WERI-Rb-1 (cell line): ENCODE data around the gene TERF2IP.
A peak's percentile ranks its signal among the peaks of the same experiment; 100 is the strongest.

Experiments used
- DNase-seq: peaks from one replicate; pipeline ENCODE4 v3.0.0-alpha.2; 2020
- H3K27ac ChIP-seq: fragments of 250-450 bp; sonication (Bioruptor Pico); 2 replicates; pipeline ENCODE4 v1.5.1; 2020; ENCODE audit warnings: mild to moderate bottlenecking, moderate library complexity
- H3K27me3 ChIP-seq: fragments of 250-450 bp; sonication (Bioruptor Pico); 2 replicates; pipeline ENCODE4 v1.5.1; 2021; ENCODE audit warnings: mild to moderate bottlenecking, low read depth, moderate library complexity; ENCODE audit not compliant: insufficient read depth, severe bottlenecking
- H3K36me3 ChIP-seq: fragments of 250-450 bp; sonication (Bioruptor Pico); 2 replicates; pipeline ENCODE4 v1.5.1; 2020; ENCODE audit warnings: mild to moderate bottlenecking, moderate library complexity
- H3K4me3 ChIP-seq: 2 replicates; pipeline ENCODE4 v1.5.1; 2011; ENCODE audit warnings: low read depth, mild to moderate bottlenecking, control low read depth, low read length
- H3K9me3 ChIP-seq: fragments of 250-450 bp; sonication (Bioruptor Pico); 2 replicates; pipeline ENCODE4 v1.5.1; 2021; ENCODE audit warnings: mild to moderate bottlenecking, moderate library complexity; ENCODE audit not compliant: severe bottlenecking
- TF ChIP-seq, protein P1 (sequence below): IDR thresholded peaks from 2 replicates; pipeline ENCODE4 v1.5.1; 2011; ENCODE audit warnings: low read depth, mild to moderate bottlenecking, control low read depth, inconsistent platforms, low read length

The TERF2IP gene

DNA sequence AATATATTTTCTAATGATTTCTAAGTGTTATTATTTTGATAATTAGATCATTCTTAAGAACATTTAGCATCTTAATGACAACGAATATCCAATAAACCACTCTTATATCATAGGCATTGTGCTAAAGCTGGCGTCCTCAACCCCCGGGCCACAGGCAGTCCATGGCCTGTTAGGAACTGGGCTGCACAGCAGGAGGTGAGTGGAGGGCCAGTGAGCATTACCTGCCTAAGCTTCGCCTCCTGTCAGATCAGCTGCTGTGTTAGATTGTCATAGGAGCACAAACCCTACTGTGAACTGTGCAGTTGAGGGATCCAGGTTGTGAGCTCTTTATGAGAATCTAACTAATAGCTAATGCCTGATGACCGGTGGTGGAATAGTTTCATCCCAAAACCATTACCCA is 50.0 kb downstream of the TERF2IP start:
- H3K27me3 ChIP-seq = no peaks in the 10 kb centered on the region
- TF ChIP-seq, protein P1, sequence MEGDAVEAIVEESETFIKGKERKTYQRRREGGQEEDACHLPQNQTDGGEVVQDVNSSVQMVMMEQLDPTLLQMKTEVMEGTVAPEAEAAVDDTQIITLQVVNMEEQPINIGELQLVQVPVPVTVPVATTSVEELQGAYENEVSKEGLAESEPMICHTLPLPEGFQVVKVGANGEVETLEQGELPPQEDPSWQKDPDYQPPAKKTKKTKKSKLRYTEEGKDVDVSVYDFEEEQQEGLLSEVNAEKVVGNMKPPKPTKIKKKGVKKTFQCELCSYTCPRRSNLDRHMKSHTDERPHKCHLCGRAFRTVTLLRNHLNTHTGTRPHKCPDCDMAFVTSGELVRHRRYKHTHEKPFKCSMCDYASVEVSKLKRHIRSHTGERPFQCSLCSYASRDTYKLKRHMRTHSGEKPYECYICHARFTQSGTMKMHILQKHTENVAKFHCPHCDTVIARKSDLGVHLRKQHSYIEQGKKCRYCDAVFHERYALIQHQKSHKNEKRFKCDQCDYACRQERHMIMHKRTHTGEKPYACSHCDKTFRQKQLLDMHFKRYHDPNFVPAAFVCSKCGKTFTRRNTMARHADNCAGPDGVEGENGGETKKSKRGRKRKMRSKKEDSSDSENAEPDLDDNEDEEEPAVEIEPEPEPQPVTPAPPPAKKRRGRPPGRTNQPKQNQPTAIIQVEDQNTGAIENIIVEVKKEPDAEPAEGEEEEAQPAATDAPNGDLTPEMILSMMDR = no peak
- no peak overlapping the region for H3K4me3 ChIP-seq
- peak; percentile 65 for DNase-seq
- peaks cover 8% of the 10 kb centered on the region; the same call in 1 of the 2 replicates for H3K36me3 ChIP-seq
- no peaks in the 10 kb centered on the region for H3K9me3 ChIP-seq
- no peak overlapping the region for H3K27ac ChIP-seq

DNA sequence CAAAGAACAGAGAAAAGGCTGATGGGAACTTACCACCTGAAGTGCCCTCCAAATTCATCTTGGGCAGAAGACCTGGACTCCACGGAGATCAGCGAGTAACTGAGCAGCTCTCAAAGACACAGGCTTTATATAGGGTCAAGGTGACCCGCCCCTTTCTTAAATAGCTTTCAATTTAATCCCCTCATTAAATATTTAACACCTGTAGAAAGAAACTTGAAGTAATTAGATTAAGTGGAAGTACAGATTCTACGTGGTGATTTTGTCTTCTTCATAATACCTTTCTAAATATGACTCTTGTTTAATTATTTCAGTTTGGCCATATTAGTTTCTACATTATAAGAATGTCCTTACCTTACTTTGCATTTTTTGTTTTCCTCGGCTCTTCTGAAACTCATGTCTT is 53.8 kb downstream of the TERF2IP start, which contains the start of gene DUXB:
DUXB (minus strand) TSS at position 101 of the 400 bp plus-strand sequence; CDS start at position 58, 43 bp downstream.
- no peaks in the 10 kb centered on the region for H3K27me3 ChIP-seq
- TF ChIP-seq, protein P1 = no peak
- H3K36me3 ChIP-seq = no peaks in the 10 kb centered on the region
- H3K9me3 ChIP-seq = no peaks in the 10 kb centered on the region
- DNase-seq = peak; percentile 40
- peak within 1 kb of the TSS; percentile 32 for H3K4me3 ChIP-seq
- H3K27ac ChIP-seq = peak within 1 kb of the TSS; percentile 60

DNA sequence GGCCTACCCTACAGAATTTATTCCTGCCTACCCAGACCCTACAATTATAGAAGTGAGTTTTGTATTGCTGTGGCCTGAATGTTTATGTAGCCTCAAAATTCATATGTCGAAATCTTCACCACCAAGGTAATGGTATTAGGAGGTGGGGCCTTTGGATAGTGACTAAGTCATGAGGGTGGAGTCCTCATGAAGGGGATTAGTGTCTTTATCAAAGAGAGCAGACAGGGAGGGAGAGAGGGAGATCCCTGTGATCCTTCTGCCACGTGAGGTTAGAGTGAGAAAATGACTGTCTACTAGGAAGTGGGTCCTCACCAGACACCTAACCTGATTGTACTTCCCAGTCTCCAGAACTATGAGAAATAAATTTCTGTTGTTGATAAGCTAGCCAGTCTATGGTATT is 54.7 kb downstream of the TERF2IP start:
- Histone ChIP-seq H3K9me3 (no peaks in the 10 kb centered on the region), H3K4me3 (peak overlapping the region; percentile 32), H3K36me3 (no peaks in the 10 kb centered on the region), H3K27ac (peak overlapping the region; percentile 58), H3K27me3 (no peaks in the 10 kb centered on the region)
- TF ChIP-seq, protein P1 = no peak
- DNase-seq = peak; percentile 65

DNA sequence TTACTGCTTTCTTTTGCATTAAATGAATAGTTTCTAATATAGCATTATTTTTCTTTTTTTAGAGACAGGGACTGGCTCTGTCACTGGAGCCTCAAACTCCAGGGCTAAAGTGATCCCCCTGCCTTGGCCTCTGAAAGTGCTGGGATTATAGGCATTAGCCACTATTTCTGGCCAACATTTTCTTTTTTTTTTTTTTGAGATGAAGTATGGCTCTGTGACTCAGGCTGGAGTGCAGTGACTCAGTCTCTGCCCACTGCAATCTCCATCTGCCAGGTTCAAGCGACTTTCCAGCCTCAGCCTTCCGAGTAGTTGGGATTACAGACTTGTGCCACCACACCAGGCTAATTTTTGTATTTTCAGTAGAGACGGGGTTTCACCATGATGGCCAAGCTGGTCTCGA is 55.7 kb downstream of the TERF2IP start:
- Histone ChIP-seq H3K27ac (peak overlapping the region; percentile 1; the same call in 1 of the 2 replicates), H3K36me3 (no peaks in the 10 kb centered on the region), H3K4me3 (no peak overlapping the region), H3K27me3 (no peaks in the 10 kb centered on the region), H3K9me3 (no peaks in the 10 kb centered on the region)
- peak; percentile 13 for DNase-seq
- TF ChIP-seq, protein P1 = no peak
